Esophagus squamous epithelium (tissue), 4 donors: ENCODE data around the gene ACOT9.

ENCODE experiments used
- CTCF ChIP-seq, 6 experiments: fragments of 450-650 bp in 4 of 6; fragments of 200-600 bp in 2 of 6; sonication (generic) in 2 of 6; IDR thresholded peaks; one replicate each; pipeline ENCODE4 v1.5.1; 2016 to 2019; ENCODE audit warnings: antibody characterized with exemption in 6 of 6, mild to moderate bottlenecking in 4 of 6, moderate library complexity in 4 of 6
- POLR2A ChIP-seq, 4 donors: fragments of 450-650 bp; IDR thresholded peaks; one replicate each; pipeline ENCODE4 v1.6.1; 2017; ENCODE audit warnings: antibody characterized with exemption in 4 of 4, mild to moderate bottlenecking in 4 of 4, moderate library complexity in 3 of 4

GRCh38 chrX:23752740-23753415 is 9.8 kb upstream of the ACOT9 start:
- TF ChIP-seq CTCF (IDR thresholded peaks at IDR 0.05) = no peak
- no peak for TF ChIP-seq POLR2A (IDR thresholded peaks at IDR 0.05)
